Measurements from ENCODE around the gene IRF4.

Gene IRF4

DNA sequence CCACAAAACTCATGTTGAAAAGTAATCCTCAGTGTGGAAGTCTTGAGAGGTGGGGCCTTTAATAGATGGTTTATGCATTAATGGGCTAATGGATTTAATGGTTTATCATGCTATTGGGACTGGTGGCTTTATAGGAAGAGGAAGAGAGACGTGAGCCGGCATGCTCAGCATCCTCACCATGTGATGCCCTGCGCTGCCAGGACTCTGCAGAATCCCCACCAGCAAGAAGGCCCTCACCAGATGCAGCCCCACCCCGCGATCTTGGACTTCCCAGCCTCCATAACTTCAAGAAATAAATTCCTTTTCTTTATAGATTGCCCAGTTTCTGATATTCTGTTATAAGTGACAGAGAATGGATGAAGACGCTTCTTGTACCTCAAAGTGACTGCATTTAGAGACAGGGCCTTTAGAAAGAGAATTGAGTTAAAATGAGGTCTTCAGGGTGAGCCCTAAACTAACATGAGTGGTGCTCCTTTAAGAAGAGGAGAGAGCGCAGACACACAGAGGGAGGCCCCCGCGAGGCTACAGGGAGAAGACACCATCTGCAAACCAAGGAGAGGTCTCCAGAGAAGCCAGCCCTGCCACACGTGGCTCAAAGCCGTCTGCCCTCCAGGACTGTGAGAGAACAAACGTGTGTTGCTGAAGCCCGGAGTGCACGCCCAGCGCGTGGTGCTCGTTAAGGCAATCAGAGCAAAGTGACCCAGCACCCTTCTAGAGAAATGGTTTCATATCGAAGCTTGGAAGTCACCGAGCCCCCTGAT lies 56.9 kb downstream of the IRF4 start:
- H3K4me3 ChIP-seq (ENCODE audit: low read depth, low read length): no peak overlapping the region
- TF ChIP-seq, protein P1, sequence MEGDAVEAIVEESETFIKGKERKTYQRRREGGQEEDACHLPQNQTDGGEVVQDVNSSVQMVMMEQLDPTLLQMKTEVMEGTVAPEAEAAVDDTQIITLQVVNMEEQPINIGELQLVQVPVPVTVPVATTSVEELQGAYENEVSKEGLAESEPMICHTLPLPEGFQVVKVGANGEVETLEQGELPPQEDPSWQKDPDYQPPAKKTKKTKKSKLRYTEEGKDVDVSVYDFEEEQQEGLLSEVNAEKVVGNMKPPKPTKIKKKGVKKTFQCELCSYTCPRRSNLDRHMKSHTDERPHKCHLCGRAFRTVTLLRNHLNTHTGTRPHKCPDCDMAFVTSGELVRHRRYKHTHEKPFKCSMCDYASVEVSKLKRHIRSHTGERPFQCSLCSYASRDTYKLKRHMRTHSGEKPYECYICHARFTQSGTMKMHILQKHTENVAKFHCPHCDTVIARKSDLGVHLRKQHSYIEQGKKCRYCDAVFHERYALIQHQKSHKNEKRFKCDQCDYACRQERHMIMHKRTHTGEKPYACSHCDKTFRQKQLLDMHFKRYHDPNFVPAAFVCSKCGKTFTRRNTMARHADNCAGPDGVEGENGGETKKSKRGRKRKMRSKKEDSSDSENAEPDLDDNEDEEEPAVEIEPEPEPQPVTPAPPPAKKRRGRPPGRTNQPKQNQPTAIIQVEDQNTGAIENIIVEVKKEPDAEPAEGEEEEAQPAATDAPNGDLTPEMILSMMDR (IDR thresholded peaks at IDR 0.05; ENCODE audit: low read depth, low read length): no peak
- no peak overlapping the region for H3K27ac ChIP-seq
- peaks cover 25% of the 10 kb centered on the region for H3K9me3 ChIP-seq (ENCODE audit: severe bottlenecking)
- H3K36me3 ChIP-seq: no peaks in the 10 kb centered on the region
- DNase-seq: no peak
- H3K27me3 ChIP-seq (ENCODE audit: insufficient read depth, low read depth, severe bottlenecking): no peaks in the 10 kb centered on the region

DNA sequence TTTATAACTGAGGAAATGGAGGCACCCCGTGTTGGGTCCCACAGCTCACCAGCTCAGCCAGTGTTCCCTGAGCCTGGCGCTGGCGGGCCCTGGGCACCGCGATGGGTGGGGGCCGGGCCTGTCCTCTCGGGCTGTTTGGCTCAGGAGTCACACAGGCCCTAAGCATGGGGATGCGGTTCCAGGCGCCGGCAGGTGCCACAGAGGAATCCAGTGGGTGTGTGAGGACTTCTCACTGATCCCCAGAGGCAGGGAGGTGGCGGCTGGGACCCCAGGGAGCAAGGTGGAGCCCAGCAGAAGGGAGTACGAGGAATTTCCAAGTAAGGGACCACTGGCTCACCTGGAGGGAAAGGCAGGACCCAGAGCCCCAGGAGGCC lies 57.5 kb downstream of the IRF4 start:
- Histone ChIP-seq H3K9me3 (ENCODE audit: severe bottlenecking) (peaks cover 25% of the 10 kb centered on the region), H3K4me3 (ENCODE audit: low read depth, low read length) (no peak overlapping the region), H3K36me3 (no peaks in the 10 kb centered on the region), H3K27ac (no peak overlapping the region), H3K27me3 (ENCODE audit: insufficient read depth, low read depth, severe bottlenecking) (no peaks in the 10 kb centered on the region)
- TF ChIP-seq, protein P1 (IDR thresholded peaks at IDR 0.05; ENCODE audit: low read depth, low read length): no peak
- DNase-seq: no peak

DNA sequence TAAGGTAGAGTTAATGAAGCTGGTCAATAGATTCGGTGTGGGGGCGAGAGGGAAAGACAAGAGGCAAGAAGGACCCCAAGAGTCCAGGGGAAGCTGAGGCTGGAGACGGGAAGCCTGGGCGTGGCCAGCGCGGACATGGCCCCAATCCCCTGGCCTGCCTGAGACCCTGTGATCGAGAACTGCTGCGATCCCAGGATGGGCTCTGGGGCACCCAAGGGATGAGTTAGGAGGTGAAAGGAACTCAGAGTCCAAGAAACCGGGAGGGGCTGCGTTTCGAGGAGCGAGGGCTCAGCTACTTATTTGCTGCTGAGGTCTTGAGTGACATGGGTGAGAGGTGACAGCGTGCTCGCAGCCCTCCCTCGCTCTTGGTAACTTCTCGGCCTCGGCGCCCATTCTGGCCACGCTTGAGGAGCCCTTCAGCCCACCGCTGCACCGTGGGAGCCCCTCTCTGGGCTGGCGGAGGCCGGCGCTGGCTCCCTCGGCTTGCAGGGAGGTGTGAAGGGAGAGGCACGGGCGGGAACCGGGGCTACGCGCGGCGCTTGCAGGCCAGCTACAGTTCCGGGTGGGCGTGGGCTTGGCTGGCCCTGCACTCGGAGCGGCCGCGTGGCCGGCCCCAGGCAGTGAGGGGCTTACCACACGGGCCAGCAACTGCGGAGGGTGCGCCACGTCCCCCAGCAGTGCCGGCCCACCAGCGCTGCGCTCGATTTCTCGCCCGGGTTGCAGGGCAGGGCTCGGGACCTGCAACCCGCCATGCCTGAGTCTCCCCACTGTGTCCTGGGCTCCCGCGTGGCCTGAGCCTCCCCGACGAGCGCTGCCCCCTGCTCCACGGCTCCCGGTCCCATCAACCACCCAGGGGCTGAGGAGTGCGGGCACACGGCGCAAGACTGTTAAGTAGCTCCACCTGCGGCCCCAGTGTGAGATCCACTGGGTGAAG lies 58.2 kb downstream of the IRF4 start:
- H3K27ac ChIP-seq: no peak overlapping the region
- no peaks in the 10 kb centered on the region for H3K36me3 ChIP-seq
- H3K27me3 ChIP-seq (ENCODE audit: insufficient read depth, low read depth, severe bottlenecking): no peaks in the 10 kb centered on the region
- H3K4me3 ChIP-seq (ENCODE audit: low read depth, low read length): no peak overlapping the region
- TF ChIP-seq, protein P1 (IDR thresholded peaks at IDR 0.05; ENCODE audit: low read depth, low read length): no peak
- DNase-seq: no peak
- H3K9me3 ChIP-seq (ENCODE audit: severe bottlenecking): peaks cover 25% of the 10 kb centered on the region

DNA sequence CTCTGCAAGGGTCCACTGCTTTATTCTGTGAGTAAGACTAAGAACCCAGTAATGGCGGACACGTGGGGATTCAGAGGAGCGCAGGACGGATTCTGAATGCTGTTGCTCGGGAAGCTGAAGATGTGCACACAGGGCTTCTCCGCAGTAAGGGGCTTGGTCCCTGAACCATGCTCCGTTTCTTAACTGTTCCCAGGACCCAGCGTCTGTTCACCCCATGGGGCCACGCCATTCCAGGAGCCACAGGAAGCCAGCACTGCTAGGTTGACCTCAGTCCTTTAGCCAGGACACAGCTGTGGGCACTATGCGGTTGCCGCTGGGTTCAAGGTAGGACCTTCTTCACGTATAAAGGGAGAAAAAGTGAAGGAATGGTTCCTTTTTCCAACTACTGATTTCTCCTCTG lies 59.8 kb downstream of the IRF4 start:
- no peak overlapping the region for H3K27ac ChIP-seq
- peaks cover 25% of the 10 kb centered on the region for H3K9me3 ChIP-seq (ENCODE audit: severe bottlenecking)
- no peak overlapping the region for H3K4me3 ChIP-seq (ENCODE audit: low read depth, low read length)
- DNase-seq: no peak
- H3K27me3 ChIP-seq (ENCODE audit: insufficient read depth, low read depth, severe bottlenecking): no peaks in the 10 kb centered on the region
- TF ChIP-seq, protein P1 (IDR thresholded peaks at IDR 0.05; ENCODE audit: low read depth, low read length): no peak
- no peaks in the 10 kb centered on the region for H3K36me3 ChIP-seq

DNA sequence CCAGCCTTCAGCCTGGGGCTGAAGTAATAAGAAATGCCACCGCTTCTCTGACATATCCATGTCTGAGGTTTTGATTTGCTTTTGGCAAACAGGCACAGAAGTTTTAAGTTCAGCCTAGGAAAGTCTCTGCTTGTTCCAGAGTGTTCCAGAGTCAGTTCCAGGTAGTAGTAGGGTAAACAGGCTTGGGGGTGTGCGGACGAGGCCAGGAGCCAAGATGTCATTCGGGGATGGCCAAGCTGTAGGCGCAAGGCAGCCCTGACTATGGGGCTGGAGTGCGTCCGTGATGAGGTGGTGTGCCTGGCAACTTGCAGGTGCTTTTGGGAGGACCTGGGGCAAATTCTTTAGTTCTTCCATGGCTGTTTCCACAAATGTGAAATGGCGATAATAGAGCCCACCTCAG lies 60.3 kb downstream of the IRF4 start:
- Histone ChIP-seq H3K4me3 (ENCODE audit: low read depth, low read length) (no peak overlapping the region), H3K27ac (no peak overlapping the region), H3K9me3 (ENCODE audit: severe bottlenecking) (peaks cover 25% of the 10 kb centered on the region), H3K36me3 (no peaks in the 10 kb centered on the region), H3K27me3 (ENCODE audit: insufficient read depth, low read depth, severe bottlenecking) (no peaks in the 10 kb centered on the region)
- TF ChIP-seq, protein P1 (IDR thresholded peaks at IDR 0.05; ENCODE audit: low read depth, low read length): no peak
- no peak for DNase-seq

All from WERI-Rb-1 (cell line).